GM21529 (cell line): Measurements from ENCODE around the gene CADM1.

Source experiments
- ATAC-seq: cut with Tn5 transposase; IDR thresholded peaks from one replicate; pipeline ENCODE4 v1.9.1; 2021; ENCODE audit not compliant: unreplicated experiment

Gene CADM1

DNA sequence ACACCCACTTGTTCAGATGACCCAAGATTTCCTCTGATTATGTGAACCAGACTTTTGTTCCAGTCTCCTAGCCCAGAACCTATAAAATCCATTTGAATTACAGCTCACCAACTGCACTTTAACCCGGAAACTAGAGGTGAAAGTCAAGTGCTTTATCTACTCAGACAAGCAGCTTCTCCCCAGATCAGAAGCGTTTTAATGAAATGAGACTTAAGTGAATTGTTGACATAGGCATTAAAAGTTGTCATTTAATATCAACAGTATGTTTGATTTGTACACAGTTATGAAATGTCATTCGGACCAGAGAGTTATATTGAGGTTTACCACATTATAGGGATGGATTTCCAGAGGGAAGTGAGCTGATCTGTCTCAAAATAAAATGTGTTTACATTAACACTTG is 52.0 kb downstream of the CADM1 start:
- ATAC-seq, result no peak

DNA sequence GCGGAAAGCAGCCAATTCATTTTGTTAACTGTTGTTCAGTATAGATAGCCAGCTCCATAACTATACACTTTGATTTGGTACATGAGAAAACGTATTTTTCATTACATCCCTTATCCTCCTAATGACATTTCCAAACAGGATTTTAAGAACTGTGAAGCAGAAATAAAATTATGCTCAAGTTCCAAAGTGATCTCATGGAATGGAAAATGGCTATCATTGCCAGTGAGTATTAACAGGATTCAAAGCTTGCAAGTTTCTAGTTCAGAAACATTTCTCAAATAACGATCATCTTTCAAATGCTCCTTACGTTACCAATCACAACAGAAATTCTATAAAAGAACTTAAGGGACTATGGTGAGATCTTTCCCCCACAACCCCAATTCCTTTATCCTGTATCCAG is 53.7 kb downstream of the CADM1 start:
- no peak for ATAC-seq

DNA sequence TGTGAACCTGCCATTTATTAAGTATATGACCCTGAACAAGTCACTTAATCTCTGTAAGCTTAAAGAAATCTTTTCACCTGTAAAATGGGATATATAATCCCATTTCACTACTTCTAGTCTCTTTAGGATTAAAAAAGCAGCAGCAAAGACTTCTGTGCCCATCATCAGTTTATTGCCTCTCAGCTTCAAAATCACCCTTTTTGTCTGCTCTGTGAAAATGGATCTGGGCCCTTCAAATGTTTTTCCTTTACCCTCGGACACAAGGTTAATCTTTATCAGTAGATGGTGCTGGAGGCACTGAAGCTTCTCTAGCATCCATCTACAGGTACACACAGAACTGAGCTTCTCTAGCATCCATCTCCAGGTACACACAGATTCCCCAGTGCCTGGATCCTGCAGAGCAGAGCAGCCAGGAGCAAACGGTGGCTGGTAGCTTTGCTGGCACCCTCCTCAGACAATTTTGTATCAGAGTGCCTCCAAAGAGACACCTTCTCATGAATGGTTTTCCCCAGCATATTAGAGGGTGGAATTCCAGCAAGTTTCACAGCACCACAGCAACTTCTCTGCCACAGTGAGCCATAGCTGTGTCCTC is 56.8 kb downstream of the CADM1 start:
- ATAC-seq, result no peak

DNA sequence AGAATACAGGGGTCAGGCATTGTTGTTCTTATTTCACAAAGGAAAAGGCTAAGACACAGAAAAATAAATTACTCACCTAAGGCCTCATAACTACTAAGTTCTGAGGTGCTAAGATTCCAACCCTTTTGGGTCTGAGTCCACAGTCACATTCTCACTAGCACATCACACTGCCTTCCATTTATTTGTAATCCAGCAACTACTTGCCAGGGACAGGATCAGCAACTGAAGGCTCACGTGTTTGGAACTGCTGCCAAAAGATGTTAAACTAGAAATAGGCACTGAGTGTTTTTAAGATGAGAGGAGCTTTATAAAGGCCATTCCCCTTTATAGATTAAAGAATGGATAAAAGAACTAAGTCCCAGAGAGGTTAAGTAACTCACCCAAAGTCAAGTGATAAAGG is 58.0 kb downstream of the CADM1 start:
- ATAC-seq, result no peak

DNA sequence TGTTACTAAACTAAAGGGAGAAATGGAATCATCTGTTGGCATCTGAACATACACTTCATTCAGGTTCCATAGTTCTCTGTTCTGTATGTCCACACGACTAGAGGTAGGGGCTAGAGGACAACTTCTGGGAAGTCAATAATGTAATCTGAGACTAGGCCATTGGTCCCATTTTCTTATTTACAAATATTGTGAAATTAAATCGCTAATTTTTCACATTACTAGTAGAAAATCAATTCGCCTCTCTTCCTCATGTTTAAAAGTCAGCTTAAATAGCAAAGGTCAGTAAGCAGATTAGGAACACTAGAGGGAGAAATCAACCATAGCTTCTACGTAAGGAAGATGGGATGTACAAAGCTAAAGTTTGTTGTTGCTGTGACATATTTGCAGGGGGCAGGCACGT is 59.7 kb downstream of the CADM1 start:
- no peak for ATAC-seq

DNA sequence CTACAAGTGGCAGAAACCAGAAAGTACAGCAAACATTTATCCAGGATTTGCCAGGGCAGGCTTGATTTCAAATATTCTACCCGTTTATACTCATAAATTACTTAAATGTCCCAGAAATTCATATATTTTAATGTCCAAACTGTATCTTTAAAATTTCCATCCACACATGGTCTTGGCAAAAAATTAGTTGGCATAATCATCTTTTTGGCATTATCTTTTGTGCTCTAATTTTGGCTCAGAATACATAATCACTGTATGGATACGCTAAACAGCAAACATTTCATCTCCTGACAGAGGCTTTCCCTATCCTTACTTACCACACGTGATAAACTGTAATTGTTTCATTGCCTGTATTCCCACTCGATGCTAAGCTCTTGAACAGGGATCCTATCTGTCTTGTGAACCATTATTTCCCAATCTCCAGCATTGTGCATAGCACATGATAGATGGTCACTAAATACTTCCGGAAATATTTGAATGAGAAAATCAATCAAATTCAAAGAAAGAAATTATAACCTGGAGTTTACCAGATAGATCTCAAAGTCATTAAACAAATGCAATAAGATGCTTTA is 64.2 kb downstream of the CADM1 start:
- ATAC-seq, result no peak

DNA sequence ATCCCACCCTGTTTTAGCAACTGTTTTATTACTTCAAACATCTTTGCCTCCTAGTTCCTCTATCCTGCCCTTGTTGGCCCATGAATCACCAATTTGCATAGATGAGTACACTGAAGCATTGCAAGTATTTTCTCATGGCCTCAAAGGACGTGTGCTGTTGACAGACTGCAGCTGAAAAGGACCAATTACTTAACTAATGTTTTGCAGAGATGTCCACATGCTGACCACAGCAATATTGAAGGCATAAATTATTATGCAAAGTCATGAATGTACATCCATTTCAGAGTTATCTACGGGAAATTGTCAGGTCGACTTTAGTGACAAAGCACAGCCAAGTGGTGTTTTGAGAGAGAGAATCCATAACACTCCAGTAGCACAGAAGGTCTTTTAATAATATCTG is 64.8 kb downstream of the CADM1 start:
- ATAC-seq, result no peak

DNA sequence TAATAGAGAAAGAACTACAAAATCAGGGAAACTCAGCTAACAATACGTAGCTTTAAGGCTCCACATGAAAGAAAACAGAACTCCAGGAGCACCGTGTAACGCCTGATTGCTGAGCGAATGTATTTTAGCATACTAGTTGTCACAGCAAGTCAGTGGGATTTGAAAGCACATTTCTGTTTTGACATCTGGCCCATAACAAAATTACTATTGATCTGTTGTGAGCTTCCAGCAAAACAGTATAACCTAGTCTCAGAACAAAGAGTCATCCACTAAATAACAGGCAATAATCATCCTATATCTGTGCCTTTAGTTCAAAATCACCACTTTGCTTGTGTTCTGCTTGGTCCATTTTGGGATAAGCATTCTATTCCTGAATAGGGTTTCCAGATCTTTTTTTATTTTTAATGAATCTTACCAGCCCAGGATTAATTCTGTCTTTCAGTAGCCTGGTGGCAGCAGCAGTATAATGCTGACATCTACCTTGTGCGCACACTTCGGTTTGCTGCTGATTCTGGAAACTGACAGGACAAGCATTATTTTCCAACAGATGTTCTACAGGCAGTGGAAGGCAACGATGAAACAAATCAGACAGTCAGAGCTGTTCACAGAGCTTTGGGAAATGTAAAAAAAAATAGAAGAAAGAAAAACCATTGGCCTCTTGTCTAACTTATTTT is 66.2 kb downstream of the CADM1 start:
- no peak for ATAC-seq

DNA sequence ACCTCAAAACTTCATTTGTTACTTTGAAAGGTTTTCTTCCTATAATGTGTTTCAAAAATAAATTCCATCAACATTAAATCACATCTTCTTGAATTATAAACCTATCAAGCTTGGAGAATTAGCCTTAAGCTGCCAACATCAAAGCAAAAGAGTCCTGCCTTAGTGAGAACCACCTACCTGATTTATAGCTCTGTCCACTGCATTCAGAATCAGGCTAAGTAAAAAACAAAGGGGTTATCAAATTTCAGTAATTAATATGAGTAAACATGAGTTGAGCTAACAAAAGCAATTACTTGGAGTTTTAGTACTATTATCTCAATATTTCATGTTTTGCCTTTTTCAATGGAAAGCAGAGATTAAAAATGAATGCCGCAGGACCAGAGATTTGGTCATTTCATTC is 73.9 kb downstream of the CADM1 start:
- no peak for ATAC-seq

DNA sequence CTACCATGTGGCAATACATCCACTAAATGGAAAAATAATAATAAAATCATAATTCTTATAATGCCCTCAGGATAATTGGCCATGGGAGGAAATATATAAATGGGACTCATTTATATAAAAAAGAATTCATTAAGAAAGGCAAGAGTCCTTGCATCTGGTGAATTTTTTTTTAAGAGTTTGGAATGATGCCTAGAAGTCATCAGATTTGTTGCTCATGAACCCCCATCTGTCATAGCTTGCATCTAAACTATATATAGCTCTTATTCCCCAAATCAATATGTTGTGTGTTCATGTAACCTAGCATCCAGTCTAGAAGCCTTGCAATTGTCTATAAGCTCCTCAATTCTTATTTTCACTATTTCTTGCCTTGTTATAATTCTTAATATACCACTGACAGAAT is 75.9 kb downstream of the CADM1 start:
- no peak for ATAC-seq

DNA sequence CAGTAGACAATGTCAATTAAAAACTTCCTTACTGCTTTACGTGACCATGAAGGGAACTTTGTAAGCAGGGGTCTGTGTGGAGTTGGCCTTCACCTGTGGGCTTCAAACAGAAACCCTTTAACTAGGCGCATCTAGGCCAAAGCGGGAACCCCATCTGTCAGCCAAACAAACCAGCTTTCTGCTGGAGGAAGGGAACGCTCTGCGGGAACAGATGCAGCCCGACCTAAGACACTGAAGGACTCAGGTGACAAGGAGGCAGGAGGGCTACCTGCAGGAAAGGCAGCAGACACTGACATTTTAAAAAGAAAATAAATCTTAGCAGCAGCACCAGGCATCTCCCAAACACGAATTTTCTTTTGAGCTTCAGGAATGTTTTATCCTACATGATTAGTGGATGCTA is 78.4 kb downstream of the CADM1 start:
- ATAC-seq, result no peak

DNA sequence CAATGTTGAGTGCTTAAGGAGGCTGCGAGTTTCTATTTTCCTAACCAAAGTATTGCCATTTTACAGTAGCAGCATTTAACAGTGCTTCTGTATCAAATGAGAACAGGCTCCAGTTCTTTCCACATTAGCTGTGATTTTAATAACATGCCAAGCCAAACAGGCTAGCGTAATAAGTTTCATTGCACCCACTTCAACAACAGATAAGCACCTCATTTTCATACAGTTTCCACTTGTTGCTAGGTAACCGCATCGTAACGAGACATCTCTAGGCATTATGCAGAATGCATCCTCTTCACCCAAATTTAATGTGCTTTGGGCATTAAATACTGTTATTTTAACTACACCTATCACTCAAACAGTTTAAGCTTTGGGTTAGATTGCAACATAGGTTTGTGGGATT is 79.0 kb downstream of the CADM1 start:
- ATAC-seq, result no peak

DNA sequence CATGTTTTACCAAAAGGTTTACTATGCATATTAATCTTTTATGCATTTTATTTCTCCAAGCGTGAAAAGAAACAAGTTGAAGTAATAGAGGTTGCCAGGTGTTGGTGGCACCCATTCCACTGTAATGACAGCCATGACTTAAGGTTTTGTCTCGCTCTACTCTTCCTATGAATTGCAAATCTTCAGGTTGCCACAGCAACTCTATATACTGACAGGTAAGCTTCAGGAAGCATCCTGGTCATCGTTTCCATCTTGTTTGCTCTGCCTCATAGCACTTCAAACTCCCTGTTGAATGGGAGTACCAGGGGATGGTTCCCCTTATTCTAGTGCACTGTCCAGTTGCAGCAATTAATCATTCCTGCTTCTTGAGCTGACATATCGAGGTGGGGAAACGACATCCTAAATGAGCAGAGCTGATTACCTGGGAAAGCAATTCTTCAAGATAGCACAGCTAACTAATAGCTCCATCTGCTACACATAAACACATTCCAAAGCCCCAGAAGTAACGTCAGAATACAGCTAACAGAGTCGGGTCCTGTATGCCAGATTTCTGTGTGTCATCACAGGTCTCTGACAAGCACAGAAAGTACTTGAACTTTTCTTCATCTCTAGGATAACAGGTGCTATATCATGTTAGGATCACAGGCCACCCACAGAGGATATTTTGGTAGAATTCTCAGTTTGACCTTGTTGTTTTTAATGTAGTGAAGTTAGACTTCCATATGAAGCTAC is 80.3 kb downstream of the CADM1 start:
- ATAC-seq, result no peak

DNA sequence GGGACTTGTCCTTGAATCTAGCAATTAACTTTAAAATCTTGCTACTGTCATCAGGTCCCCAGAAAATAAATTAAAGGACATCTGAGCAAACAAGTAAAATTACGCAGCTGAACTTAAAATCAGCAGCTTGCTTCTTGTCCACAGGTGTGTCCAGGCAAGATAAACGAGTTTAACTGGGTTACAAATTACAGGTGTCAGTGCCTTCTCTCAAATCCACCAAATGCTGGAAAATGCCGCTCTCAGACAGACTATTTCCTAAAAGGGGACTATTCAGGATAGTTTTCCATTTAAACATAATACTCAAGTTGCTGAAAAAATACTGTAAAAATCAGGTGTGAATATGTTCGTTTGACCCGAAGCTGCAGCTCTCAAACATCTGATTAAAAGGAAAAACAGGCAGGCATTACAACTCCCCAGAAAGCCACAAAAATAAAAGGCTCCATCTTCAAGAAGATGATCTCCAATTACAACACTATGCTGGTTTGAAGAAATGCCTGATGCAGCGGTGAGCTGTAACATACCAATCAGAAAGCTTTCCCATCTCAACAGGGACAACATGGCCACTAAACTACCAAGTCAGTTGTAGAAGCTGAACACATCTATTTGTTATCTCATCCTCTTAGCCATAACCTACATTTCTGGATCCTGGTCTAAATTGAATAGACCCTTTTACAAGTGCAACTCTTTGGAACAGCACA is 82.1 kb downstream of the CADM1 start:
- no peak for ATAC-seq

DNA sequence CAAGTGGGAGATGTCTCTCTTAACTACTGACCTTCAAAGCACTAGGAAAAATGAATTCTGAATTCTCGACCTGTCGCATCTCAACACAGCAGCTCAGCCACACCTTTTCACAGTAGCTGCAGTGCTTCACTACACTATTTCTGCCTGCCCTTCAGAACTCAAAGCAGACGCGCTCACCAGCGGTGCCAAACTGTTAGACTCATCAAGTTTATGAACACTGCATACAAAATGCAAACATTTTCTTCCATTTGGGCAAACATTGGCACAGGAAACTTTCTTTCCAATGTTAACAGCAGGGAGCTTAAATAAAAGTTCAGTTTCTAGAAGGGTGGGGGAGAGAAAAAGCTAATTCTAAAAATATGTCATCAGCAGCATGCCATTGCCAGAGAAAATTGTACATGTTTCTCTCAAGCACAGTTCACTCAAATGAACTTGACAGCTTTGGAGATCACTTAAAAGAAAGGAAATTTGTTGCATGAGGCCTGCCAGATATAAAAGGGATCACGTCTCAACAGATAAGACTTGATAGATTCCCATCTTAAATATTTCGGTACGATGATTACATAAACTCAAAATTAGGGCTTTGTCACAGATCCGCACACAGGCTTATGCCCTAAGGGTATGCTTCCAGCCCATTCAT is 82.7 kb downstream of the CADM1 start:
- no peak for ATAC-seq

DNA sequence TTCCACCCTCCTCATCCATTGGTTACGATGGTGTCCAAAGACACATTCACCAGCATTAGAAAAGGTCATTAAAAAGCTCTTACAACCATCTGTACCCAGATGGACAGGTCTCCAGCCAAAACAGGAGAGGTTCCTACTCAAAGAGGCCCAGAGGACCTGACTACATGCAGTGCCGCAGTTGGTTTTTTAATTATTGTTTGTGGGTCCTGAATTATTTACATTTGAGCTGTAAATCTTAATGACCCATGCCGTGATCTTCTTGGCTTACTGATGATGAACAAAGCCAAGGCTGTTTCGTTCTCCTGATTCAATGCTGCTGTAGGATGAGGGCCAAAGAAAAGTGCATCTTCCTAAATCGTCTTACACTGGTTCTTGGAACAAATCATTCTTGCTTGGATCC is 83.7 kb downstream of the CADM1 start:
- ATAC-seq, result no peak

DNA sequence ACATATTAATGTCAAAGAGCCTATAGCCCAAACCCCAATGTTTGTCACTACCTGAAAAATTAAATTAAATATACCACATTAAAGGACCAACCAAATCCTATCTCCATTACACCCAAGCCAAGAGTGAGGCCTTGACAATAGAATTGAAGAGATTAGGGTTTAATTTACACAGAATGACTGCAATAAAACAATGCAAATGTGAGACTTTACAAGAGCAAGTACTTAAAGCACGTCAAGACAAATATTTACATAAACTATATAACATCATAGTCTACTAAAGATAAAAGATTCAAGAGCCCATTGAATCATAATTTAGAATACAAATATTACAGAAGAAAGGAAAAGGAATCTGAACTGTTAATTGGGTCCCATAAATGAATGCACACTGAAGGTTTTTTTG is 85.6 kb downstream of the CADM1 start:
- ATAC-seq, result no peak

DNA sequence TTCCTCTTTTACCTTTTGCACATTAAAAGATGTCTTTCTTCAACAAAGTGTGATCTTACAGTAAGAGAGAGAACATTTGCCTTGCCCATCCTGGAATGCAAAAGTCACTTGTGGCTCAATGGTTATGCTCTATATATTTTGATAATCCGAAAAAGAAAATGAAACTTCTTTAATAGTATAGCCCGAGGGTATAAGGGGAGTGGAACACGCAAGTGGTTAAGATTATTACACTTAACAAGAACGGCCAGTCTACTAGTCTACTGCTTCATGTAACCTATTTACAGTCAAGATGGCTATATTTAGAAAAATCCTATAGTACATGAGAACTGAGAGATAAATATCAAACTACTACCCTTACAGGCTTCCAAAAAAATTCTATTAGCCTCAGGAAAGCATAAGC is 86.1 kb downstream of the CADM1 start:
- no peak for ATAC-seq

DNA sequence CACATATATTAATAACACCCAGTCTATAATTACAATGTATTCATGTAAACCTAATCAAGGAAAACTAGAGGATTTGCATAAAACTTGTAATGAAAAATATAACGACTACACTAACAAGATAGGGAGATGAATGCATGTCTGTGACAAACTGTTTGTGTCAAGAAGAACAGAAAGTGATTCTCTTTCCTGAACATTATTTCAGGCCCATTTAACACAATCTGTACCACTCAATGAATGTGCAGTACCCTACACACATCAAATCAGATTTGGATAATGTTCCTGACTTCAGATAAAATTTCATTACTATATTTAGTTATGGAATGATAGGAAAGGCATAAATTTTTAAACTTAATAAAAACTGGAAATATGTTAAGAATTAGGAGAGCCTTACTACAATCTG is 93.1 kb downstream of the CADM1 start:
- no peak for ATAC-seq

DNA sequence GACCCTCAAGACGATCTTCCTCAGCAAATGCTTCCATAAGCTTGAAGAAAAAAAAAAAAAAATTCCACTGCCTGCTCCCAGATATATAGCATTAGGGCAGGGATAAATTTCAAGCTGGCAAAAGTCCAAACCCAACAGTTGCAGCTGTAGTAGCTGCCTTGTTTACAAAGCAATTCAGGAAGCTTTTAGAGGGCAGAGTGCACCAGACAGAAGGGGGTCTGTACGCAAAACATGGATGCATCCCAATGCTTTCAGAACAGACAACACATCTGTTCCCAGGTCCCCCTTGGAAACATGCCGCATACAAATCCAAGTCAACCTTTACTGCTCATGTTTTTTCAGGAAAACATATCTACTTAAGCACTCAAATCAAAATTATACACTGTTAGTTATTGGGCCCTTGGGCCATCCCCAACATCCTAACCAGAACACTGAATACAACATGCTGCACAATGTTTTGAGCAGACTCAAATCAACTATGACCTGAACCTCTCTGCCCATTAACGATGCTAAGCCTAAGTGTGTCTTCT is 94.5 kb downstream of the CADM1 start:
- ATAC-seq, result no peak

DNA sequence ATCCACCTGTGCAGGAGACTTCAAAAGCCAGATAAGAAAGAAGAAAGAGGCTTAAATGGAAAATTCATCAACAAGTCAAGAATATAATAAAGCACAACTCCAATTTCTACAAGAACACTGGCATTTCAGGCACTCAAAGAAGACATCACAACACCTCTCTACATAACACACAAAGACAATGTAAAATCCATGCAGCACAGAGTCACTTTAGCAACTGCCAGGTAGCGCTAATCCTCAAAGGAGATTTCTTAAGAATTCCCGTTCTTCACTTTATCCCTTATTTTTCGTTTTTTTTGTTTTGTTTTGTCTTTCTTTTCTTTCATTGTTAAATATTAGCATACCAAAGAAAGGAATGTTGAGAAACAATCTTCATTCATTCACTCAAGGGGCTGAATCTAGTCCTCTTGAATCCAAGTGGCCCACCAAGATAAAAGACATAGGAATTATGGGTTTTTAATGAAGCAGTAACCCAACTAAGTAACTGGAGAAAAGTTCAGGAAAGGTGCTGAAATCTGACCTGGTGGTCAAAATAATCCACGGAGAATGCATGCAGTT is 95.0 kb downstream of the CADM1 start:
- ATAC-seq, result no peak
